ENCODE measurements around the gene TRIO.

TRIO gene

DNA sequence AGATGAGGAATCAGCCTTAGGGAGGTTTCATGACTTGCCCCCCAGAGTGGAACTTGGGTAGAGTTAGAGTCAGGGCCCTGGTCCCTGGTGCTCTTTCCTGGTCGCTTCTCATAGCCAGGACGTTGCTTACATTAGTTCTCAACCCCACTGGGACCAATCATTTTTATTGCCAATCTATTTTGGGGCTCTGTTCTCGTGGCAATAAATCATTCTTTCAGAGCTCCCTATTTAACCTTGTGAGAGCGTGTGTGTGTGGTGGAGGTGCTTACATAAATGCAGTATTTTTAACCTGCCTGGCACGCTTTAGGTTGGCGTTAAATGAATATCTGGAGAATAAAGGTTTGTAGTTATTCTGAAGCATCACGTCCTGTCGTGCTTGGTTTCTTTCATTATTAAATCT lies 4.1 kb downstream of the TRIO start:
- DNase-seq = no peak
- Histone ChIP-seq H3K4ac (ENCODE audit: low read depth, low read length) (peak overlapping the region; percentile 93), H3K27ac (ENCODE audit: low read depth, low read length) (no peak overlapping the region), H2AK5ac (ENCODE audit: low read length) (no peak overlapping the region), H2AFZ (ENCODE audit: insufficient read depth, low read length, poor library complexity) (no peak overlapping the region), H4K91ac (ENCODE audit: low read depth, low read length) (no peak overlapping the region), H2BK12ac (ENCODE audit: low read length) (no peak overlapping the region), H3K9me3 (ENCODE audit: insufficient read depth, low read depth, low read length) (no peaks in the 10 kb centered on the region), H3K79me2 (ENCODE audit: control insufficient read depth, insufficient read depth, low read length, poor library complexity) (peaks cover 48% of the 10 kb centered on the region), H3K4me2 (ENCODE audit: low read length) (no peak overlapping the region), H4K8ac (ENCODE audit: low read depth, low read length) (no peak overlapping the region), H3K27me3 (ENCODE audit: insufficient read depth, low read length) (no peaks in the 10 kb centered on the region), H3K36me3 (ENCODE audit: control insufficient read depth in 1 of 2, insufficient read depth in 2 of 2, low read length in 2 of 2) (peaks cover 0 to 2% of the 10 kb centered on the region in 2 experiments), H3K14ac (ENCODE audit: low read length) (no peak overlapping the region), H3K23ac (ENCODE audit: low read length) (no peak overlapping the region), H3K18ac (ENCODE audit: low read length) (no peak overlapping the region), H3K79me1 (ENCODE audit: low read length) (peaks cover 23% of the 10 kb centered on the region), H4K12ac (ENCODE audit: low read depth, low read length) (no peak overlapping the region), H2BK5ac (ENCODE audit: low read depth, low read length, poor library complexity) (no peak overlapping the region), H3K4me1 (ENCODE audit: control insufficient read depth in 1 of 2, insufficient read depth in 2 of 2, low read length in 2 of 2) (peaks cover 17 to 23% of the 10 kb centered on the region in 2 experiments), H3K9ac (ENCODE audit: low read length) (no peak overlapping the region), H2BK120ac (ENCODE audit: insufficient read depth, low read length, poor library complexity) (no peak overlapping the region), H3K4me3 (ENCODE audit: low read depth, low read length) (no peak overlapping the region)
- WGBS (ENCODE audit: extremely low coverage, insufficient coverage, insufficient read length) = no CpG with 5 or more reads among the region's 8 CpGs

DNA sequence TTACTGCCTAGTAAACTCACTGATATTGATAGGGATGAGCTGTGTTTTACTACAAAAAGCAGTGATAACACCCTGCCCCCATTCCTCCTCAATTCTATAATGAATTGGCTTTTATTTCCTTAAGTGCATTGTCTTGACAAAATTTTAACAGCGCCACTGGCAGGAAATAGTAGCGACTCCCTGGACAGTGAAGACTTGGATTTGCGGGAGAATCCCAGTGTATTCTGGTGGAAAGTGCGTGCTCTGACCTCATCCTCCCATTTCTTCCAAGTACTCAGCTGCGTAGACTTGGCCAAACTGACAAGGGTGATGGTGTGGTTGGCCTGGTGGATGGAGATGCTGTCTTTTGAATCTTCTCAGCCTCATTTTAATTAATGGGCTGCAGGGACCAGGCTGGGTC lies 5.3 kb downstream of the TRIO start:
- DNase-seq = no peak
- H3K4me2 ChIP-seq (ENCODE audit: low read length) = no peak overlapping the region
- H3K9me3 ChIP-seq (ENCODE audit: insufficient read depth, low read depth, low read length) = no peaks in the 10 kb centered on the region

DNA sequence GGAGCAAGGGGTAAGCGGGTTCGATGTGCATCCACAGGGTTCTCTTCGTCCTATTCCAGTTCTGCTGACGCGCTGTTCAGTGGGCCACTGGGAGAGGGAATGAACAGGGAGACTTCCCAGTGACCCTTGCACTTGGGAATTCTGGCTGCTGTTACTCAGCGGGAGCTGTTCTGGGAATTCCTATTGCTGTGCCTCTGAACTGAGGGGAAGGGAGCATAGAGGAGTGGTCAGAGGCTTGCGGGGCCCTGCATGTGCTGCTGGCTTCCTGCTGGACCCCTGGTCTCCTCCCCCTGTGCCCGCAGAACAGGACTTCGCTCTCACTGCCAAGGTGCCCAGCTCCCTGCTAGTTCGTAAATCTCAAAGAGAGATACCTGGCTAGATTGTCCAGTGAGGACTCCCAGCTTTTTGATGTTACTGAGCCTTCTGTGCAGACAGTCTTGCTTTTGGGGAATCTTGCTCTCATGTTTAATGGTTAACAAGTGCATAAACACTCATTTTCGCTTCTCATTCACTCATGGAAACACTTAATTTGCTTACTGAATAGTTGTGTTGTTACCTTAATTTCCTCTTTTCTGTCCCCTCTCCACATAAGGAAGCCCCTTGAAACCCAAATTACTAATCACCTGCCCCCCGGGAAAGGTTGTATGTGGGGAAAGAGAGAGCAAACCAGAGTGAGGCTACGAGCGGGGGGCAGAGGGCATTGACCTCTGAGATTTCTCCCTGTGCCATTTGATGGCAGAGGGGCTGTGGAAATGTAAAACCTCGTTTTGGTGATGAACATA lies 5.9 kb downstream of the TRIO start:
- no peak overlapping the region for H2AFZ ChIP-seq (ENCODE audit: insufficient read depth, low read length, poor library complexity)
- H3K4me3 ChIP-seq (ENCODE audit: low read depth, low read length) = no peak overlapping the region
- no peak overlapping the region for H3K9ac ChIP-seq (ENCODE audit: low read length)
- peaks cover 15% of the 10 kb centered on the region for H3K79me1 ChIP-seq (ENCODE audit: low read length)
- H2AK5ac ChIP-seq (ENCODE audit: low read length) = no peak overlapping the region
- no peak overlapping the region for H3K18ac ChIP-seq (ENCODE audit: low read length)
- peaks cover 39% of the 10 kb centered on the region for H3K79me2 ChIP-seq (ENCODE audit: control insufficient read depth, insufficient read depth, low read length, poor library complexity)
- H3K9me3 ChIP-seq (ENCODE audit: insufficient read depth, low read depth, low read length) = no peaks in the 10 kb centered on the region
- no peak overlapping the region for H4K12ac ChIP-seq (ENCODE audit: low read depth, low read length)
- no CpG with 5 or more reads among the region's 15 CpGs for WGBS (ENCODE audit: extremely low coverage, insufficient coverage, insufficient read length)
- no peak for DNase-seq
- no peak overlapping the region for H2BK120ac ChIP-seq (ENCODE audit: insufficient read depth, low read length, poor library complexity)
- no peak overlapping the region for H4K91ac ChIP-seq (ENCODE audit: low read depth, low read length)
- no peak overlapping the region for H4K8ac ChIP-seq (ENCODE audit: low read depth, low read length)
- H3K36me3 ChIP-seq (ENCODE audit: control insufficient read depth in 1 of 2, insufficient read depth in 2 of 2, low read length in 2 of 2) = peaks cover 0 to 2% of the 10 kb centered on the region in 2 experiments
- H3K4me2 ChIP-seq (ENCODE audit: low read length) = no peak overlapping the region
- no peaks in the 10 kb centered on the region for H3K27me3 ChIP-seq (ENCODE audit: insufficient read depth, low read length)
- peak overlapping the region; percentile 93 for H3K4ac ChIP-seq (ENCODE audit: low read depth, low read length)
- H2BK12ac ChIP-seq (ENCODE audit: low read length) = no peak overlapping the region
- no peak overlapping the region for H2BK5ac ChIP-seq (ENCODE audit: low read depth, low read length, poor library complexity)
- peaks cover 24 to 37% of the 10 kb centered on the region in 2 experiments for H3K4me1 ChIP-seq (ENCODE audit: control insufficient read depth in 1 of 2, insufficient read depth in 2 of 2, low read length in 2 of 2)
- H3K23ac ChIP-seq (ENCODE audit: low read length) = no peak overlapping the region
- H3K14ac ChIP-seq (ENCODE audit: low read length) = no peak overlapping the region
- H3K27ac ChIP-seq (ENCODE audit: low read depth, low read length) = no peak overlapping the region

More for the DNA sequence above, 5.3 kb downstream of the TRIO start:
- no peak overlapping the region for H3K23ac ChIP-seq (ENCODE audit: low read length)
- peaks cover 18% of the 10 kb centered on the region for H3K79me1 ChIP-seq (ENCODE audit: low read length)
- H3K4me1 ChIP-seq (ENCODE audit: control insufficient read depth in 1 of 2, insufficient read depth in 2 of 2, low read length in 2 of 2) = peaks cover 23 to 32% of the 10 kb centered on the region in 2 experiments
- no peaks in the 10 kb centered on the region for H3K27me3 ChIP-seq (ENCODE audit: insufficient read depth, low read length)
- no peak overlapping the region for H4K8ac ChIP-seq (ENCODE audit: low read depth, low read length)
- peaks cover 0 to 2% of the 10 kb centered on the region in 2 experiments for H3K36me3 ChIP-seq (ENCODE audit: control insufficient read depth in 1 of 2, insufficient read depth in 2 of 2, low read length in 2 of 2)
- H3K4me3 ChIP-seq (ENCODE audit: low read depth, low read length) = no peak overlapping the region
- H3K79me2 ChIP-seq (ENCODE audit: control insufficient read depth, insufficient read depth, low read length, poor library complexity) = peaks cover 43% of the 10 kb centered on the region
- H3K14ac ChIP-seq (ENCODE audit: low read length) = no peak overlapping the region
- H2BK12ac ChIP-seq (ENCODE audit: low read length) = no peak overlapping the region
- H4K91ac ChIP-seq (ENCODE audit: low read depth, low read length) = no peak overlapping the region
- H3K18ac ChIP-seq (ENCODE audit: low read length) = no peak overlapping the region
- H2BK120ac ChIP-seq (ENCODE audit: insufficient read depth, low read length, poor library complexity) = no peak overlapping the region
- no peak overlapping the region for H3K27ac ChIP-seq (ENCODE audit: low read depth, low read length)
- H2BK5ac ChIP-seq (ENCODE audit: low read depth, low read length, poor library complexity) = no peak overlapping the region
- no peak overlapping the region for H4K12ac ChIP-seq (ENCODE audit: low read depth, low read length)
- no peak overlapping the region for H2AK5ac ChIP-seq (ENCODE audit: low read length)
- WGBS (ENCODE audit: extremely low coverage, insufficient coverage, insufficient read length) = no CpG with 5 or more reads among the region's 5 CpGs
- H2AFZ ChIP-seq (ENCODE audit: insufficient read depth, low read length, poor library complexity) = peak overlapping the region; percentile 72
- H3K9ac ChIP-seq (ENCODE audit: low read length) = no peak overlapping the region
- peak overlapping the region; percentile 93 for H3K4ac ChIP-seq (ENCODE audit: low read depth, low read length)

DNA sequence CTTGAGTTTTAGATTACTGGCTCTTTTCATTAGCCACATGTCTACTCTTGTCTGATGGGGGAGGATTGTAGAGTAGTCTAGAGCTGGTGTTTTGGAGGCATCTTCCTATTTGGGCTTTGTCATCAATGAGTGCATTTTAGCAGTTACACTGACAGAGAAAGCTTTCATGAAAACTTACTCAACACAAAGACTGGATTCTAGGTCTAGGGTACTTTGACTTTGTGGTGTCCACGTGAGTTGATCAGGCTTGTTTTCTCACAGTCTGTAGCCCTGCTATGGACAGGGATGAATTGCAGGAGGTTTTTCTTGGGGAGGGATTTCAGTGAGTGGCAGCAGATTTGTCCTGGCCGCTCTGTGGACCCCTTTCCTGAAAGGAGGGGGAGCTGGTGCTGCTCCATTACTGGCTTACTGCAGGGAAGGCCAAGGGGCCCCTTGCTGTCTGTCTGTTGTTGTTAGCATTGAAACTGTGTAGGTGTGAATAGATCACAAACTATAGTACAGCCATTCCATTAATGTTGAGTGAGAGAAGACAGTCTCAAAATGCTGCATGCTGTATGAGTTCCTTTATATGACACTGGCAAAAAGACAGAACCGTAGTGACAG lies 6.6 kb downstream of the TRIO start:
- Histone ChIP-seq H4K91ac (ENCODE audit: low read depth, low read length) (no peak overlapping the region), H3K23ac (ENCODE audit: low read length) (no peak overlapping the region), H3K79me1 (ENCODE audit: low read length) (peaks cover 12% of the 10 kb centered on the region), H4K8ac (ENCODE audit: low read depth, low read length) (no peak overlapping the region), H3K27ac (ENCODE audit: low read depth, low read length) (no peak overlapping the region), H3K14ac (ENCODE audit: low read length) (no peak overlapping the region), H2AFZ (ENCODE audit: insufficient read depth, low read length, poor library complexity) (no peak overlapping the region), H3K18ac (ENCODE audit: low read length) (no peak overlapping the region), H3K4me2 (ENCODE audit: low read length) (no peak overlapping the region), H2BK5ac (ENCODE audit: low read depth, low read length, poor library complexity) (no peak overlapping the region), H3K36me3 (ENCODE audit: control insufficient read depth in 1 of 2, insufficient read depth in 2 of 2, low read length in 2 of 2) (peaks cover 0 to 2% of the 10 kb centered on the region in 2 experiments), H3K9ac (ENCODE audit: low read length) (no peak overlapping the region), H2BK12ac (ENCODE audit: low read length) (no peak overlapping the region), H2AK5ac (ENCODE audit: low read length) (no peak overlapping the region), H3K79me2 (ENCODE audit: control insufficient read depth, insufficient read depth, low read length, poor library complexity) (peaks cover 36% of the 10 kb centered on the region), H3K4me3 (ENCODE audit: low read depth, low read length) (no peak overlapping the region), H3K9me3 (ENCODE audit: insufficient read depth, low read depth, low read length) (no peaks in the 10 kb centered on the region), H3K4ac (ENCODE audit: low read depth, low read length) (peak overlapping the region; percentile 93), H2BK120ac (ENCODE audit: insufficient read depth, low read length, poor library complexity) (no peak overlapping the region), H3K4me1 (ENCODE audit: control insufficient read depth in 1 of 2, insufficient read depth in 2 of 2, low read length in 2 of 2) (peaks cover 29 to 41% of the 10 kb centered on the region in 2 experiments), H3K27me3 (ENCODE audit: insufficient read depth, low read length) (no peaks in the 10 kb centered on the region), H4K12ac (ENCODE audit: low read depth, low read length) (no peak overlapping the region)
- no CpG with 5 or more reads among the region's 3 CpGs for WGBS (ENCODE audit: extremely low coverage, insufficient coverage, insufficient read length)
- DNase-seq = no peak

Data from trophoblast cell (in vitro differentiated cells and primary cell).